GM19397 (cell line): ENCODE measurements around the gene R3HDM2.
"Not testable (repeated sequence)": the region's sequence is repeated elsewhere in the genome, so short reads cannot be mapped to it uniquely, and the experiment has no call there.

Source experiments
- ATAC-seq: cut with Tn5 transposase; IDR thresholded peaks from one replicate; pipeline ENCODE4 v1.9.1; 2021; ENCODE audit warnings: mild to moderate bottlenecking, moderate library complexity; ENCODE audit not compliant: unreplicated experiment

The R3HDM2 gene

GRCh38 chr12:57340104-57340503, 90.7 kb downstream of the R3HDM2 start:
- ATAC-seq, result no peak

DNA sequence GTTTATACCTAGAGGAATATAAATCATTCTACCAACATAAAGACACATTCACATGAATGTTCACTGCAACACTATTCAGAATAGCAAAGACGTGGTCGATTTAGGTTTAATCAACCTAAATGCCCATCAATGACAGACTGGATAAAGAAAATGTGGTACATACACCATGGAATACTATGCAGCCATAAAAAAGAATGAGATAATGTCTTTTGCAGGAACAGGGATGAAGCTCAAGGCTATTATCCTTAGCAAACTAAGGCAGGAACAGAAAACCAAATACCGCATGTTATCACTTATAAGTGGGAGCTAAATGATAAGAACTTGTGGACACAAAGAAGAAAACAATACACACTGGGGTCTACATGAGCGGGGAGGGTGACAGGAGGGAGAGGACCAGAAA, 94.5 kb downstream of the R3HDM2 start:
- not testable (repeated sequence) for ATAC-seq

DNA sequence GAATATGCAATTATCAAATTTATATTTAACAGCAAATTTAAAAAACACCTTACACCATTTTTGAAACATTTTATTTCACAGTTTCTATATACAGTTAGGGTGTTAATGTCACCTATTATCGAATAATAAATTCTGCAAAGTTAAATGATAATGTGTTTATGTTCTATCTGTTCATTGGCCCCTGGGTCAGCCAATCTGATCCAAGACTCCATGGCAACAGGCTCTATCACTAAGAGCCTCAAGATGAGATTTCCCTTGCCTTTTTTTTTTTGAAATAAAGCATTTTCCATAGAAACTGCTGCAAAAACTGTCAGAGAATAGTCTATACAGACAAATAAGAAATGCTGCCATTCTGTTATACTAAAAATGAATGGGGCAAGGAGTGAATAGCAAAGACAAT, 96.6 kb downstream of the R3HDM2 start:
- no peak for ATAC-seq

DNA sequence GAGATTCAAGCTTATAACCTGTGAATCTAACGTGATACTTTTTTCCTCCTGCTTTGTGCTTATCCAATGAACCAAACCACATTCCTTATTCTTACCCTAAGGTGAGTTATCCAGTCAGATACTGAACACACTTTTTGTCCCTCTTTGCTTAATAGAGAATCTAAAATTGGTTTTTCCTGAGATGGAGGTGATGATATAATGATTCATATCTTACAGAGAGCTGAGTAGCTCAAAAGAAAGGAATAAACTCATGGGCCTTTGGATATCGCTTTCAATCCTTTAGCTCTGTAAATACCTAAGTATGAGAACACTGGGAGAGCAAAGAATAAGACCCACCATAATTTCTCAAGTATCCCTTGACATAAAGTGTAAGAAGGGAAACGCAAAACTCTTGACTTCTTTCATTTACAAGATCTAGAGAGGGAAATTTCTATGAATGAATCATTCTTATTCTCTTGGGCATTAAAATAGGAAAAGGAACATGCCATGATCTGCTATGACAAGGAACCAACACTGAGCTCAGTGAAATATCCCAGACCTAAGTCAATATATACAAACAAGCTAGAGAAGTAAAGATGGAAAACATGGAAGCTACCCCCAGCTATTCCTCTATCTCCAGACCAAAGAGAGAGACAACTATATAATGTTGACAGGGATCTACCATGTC, 98.1 kb downstream of the R3HDM2 start:
- no peak for ATAC-seq

GRCh38 chr12:57330992-57331391, 99.9 kb downstream of the R3HDM2 start:
- no peak for ATAC-seq

GRCh38 chr12:57329219-57329618, 101.6 kb downstream of the R3HDM2 start:
- no peak for ATAC-seq

DNA sequence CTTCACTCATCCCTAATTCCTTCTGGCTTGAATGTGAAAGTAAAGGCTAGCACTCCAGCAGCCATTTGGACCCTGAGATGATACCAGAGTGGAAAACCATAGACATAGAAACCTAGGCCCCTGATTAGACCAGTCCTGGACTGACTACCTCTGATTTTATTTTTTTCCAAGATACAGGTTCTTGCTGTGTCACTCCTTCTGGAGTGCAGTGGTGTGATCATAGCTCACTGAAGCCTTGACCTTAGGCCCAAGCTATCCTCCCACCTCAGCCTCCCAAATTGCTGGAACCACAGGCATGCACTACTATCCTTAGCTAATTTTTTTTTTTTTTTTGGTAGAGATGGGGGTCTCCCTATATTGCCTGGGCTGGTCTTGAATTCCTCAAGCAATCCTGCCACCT, 105.4 kb downstream of the R3HDM2 start:
- no peak for ATAC-seq

DNA sequence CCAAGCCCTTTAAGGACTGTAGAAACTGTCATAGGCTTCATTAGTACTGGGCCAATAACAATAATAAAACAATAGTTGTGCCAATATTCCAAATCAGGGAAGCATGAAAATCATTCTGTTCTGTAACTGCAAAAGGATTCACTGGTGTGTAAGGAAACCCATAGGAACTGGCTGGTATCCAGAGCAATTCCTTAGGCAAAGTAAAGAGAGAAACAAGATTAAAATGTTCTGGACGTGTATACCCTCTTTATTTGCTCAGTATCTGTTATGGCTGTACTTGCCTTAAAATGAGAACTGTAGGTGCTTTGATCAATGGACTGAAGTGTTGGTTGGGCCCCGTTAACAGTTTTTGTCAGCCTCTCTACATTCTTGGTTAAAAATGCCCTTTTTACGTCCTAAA, 107.4 kb downstream of the R3HDM2 start:
- ATAC-seq, result no peak

DNA sequence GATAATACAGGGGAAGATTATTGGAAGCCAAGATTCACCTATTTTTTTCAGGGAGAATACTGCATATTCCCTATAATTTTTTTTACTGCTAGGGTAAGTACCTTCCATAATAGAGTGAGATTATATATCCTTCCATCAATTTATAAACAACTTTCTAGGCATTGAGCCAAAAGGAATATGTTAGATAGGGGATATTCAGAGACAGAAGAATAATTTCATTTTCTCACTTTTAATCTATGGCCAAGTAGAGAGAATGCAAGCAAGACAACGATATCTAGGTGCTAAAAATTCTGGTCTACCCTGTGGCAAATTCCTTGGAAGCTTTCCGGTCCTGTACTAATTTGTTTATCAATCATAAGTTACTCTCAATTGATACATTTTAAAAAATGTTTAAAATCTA, 110.2 kb downstream of the R3HDM2 start:
- no peak for ATAC-seq

DNA sequence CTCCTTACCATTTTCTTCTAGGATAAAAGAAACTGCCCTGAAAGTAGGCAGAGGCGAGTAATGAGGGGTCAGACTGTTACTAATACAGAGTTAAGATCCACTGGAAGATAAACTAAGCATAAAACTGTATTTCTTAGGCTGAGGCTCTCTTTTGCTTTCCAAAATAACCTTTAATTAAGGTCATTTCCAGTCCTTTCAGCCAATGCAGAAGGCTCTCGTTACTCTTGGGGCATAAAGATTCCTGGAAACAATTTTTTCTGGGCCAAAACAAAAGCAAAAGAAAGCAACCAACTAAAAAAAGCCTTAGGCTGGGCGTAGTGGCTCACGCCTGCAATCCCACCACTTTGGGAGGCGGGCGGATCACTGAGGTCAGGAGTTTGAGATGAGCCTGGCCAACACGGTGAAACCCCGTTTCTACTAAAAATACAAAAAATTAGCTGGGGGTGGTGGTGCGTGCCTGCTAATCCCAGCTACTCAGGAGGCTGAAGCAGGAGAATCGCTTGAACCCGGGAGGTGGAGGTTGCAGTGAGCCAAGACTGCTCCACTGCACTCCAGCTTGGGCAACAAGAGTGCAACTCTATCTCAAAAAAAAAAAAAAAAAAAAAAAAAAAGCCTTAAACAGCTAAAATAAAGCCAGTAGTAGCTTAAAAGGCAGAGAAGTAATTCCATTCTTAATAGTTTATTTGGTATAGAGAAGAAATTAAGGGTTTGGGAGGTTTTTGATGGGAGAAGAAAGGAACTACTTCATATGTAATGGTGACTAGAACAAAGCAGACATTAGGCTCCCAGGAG, 111.0 kb downstream of the R3HDM2 start:
- no peak for ATAC-seq

DNA sequence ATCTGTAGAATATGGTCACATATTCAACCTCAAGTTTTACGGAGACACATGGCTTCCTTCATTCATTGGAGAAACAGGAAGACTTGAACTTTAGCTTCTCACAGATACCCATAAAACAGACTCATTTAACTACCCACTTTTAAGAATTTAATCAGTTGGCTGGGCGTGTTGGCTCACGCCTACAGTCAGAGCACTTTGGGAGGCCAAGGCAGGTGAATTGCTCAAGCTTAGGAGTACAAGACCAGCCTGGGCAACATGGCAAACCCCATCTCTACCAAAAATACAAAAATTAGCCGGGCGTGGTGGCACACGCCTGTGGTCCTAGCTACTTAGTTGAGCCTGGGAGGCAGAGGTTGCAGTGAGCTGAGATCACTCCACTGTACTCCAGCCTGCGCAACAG, 115.2 kb downstream of the R3HDM2 start:
- no peak for ATAC-seq

GRCh38 chr12:57312287-57312686, 118.6 kb downstream of the R3HDM2 start:
- not testable (repeated sequence) for ATAC-seq

DNA sequence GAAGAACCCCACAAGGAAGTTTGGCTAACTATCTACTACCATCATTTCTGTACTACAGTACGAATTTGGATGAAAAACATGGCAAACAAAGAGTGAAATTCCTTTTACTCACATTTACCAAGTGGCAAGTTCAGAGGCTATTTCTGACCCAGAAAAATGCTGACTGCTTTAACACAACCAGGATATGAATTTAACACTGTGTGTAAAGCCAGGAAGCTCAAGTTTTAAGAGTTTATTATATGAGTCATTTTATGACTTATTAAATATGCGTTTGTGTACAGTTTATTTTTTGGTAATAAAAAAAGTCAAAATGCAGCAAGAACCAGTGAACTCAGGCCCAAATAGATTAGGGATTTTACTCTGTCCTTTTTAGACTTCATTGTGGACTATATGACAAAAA, 121.4 kb downstream of the R3HDM2 start:
- no peak for ATAC-seq

GRCh38 chr12:57300961-57301584, 129.8 kb downstream of the R3HDM2 start:
- ATAC-seq, result no peak

GRCh38 chr12:57299514-57300016, 131.3 kb downstream of the R3HDM2 start:
- ATAC-seq, result no peak

DNA sequence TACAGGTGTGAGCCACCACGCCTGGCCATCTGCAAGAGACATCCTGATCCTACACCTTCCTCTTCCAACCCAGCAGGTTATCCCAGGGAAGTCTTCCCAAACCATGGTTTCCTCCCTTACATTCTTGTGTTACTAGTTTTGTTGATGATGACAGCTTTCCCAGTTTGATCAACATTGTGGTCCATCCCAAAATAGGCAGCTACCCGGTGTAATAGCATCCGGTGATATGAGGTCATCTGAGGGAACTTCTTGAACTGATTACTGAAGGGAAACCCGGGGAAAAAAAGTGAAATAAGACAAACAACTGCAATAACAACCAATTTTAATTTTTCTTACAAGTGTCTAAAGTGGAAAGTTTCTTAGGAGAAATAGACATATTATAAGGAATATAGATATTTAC, 134.6 kb downstream of the R3HDM2 start:
- ATAC-seq, result no peak

- not testable (repeated sequence) for ATAC-seq
Measured at GRCh38 chr12:57282073-57282472, 148.8 kb downstream of the R3HDM2 start.

DNA sequence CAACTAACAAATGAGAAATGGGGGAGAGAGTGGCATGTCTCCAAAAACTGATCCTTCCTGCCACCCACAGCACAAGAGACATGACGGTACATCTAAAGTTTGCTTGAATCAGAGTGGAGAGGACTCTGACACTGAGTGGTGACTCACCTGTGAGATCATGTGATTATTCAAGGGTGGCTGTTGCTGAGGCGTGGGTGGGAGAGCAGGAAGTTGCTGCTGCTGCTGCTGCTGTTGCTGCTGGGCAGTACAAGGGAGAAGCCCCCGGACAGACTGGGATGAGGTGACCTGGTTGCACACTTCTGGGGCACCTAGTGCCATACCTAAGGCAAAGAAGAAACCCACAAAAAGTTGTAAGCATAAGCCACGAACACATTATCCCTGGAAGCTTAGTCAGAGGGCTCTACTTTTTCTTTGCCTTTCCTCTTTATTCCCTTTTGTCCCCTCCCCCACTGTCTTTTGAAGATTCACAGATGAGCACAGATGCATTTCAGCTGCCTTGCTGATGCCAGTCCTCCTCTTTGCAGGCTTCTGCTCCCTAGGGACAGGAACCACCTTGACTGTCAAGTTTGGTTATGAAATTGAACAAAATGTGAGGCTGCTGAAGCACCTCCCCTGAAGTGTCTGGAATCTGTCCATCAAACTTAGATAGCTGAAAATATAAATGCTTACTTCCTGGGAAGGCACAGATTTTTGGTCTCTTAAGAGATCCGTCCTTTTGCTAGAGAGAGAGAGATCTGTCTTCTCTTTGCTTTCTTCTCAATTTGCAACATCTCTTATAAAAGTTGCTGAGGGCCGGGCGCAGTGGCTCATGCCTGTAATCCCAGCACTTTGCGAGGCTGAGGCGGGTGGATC, 150.4 kb downstream of the R3HDM2 start:
- ATAC-seq, result peak; percentile 91

GRCh38 chr12:57278465-57279381, 152.1 kb downstream of the R3HDM2 start:
- no peak for ATAC-seq
